Body of pancreas (tissue), 4 donors: Measurements from ENCODE around the gene C4orf36. TPM values are rescaled to one million over a fixed set of nuclear protein-coding genes. Genes with fewer than 3 reads are reported as not detected.

Experiments used
- ATAC-seq: fragments of 150-250 bp; one replicate; pipeline ENCODE4 v1.9.1; 2016
- DNase-seq, 4 donors: peaks; one replicate each; pipeline ENCODE4 v3.0.0-alpha.2; 2019
- H3K27ac ChIP-seq, 4 donors: fragments of 200-600 bp; sonication (generic); 1 replicate in 3 of 4; 2 replicates in 1 of 4; pipeline versions ENCODE4 v1.5.1 to v1.6.1; 2016 to 2019; ENCODE audit warnings: mild to moderate bottlenecking in 1 of 4, mixed read lengths in 1 of 4, moderate library complexity in 1 of 4
- H3K27me3 ChIP-seq, 2 donors: fragments of 200-600 bp; sonication (generic); one replicate each; pipeline ENCODE4 v1.6.0; 2016; ENCODE audit warnings: mild to moderate bottlenecking in 1 of 2
- H3K36me3 ChIP-seq, 2 donors: fragments of 200-600 bp; sonication (generic); replicated peaks in 1 of 2; 2 replicates each; pipeline ENCODE4 v1.5.1; 2016; ENCODE audit warnings: low read depth in 2 of 2; ENCODE audit not compliant: insufficient read depth in 1 of 2
- H3K4me1 ChIP-seq: fragments of 200-600 bp; sonication (generic); one replicate; pipeline ENCODE4 v1.6.0; 2016
- H3K4me3 ChIP-seq, 2 donors: fragments of 200-600 bp; sonication (generic); 1 replicate in 1 of 2; 2 replicates in 1 of 2; pipeline ENCODE4 v1.5.1; 2016 to 2019
- H3K9me3 ChIP-seq, 3 donors: fragments of 200-600 bp; sonication (generic); 1 replicate in 2 of 3; 2 replicates in 1 of 3; pipeline ENCODE4 v1.5.1; 2016
- POLR2A ChIP-seq, 3 donors: fragments of 450-650 bp; IDR thresholded peaks; one replicate each; pipeline ENCODE4 v1.6.1; 2016; ENCODE audit warnings: antibody characterized with exemption in 3 of 3, mild to moderate bottlenecking in 2 of 3
- WGBS, 2 donors: methylation state at CpG; one replicate each; pipeline ENCODE4 v1.1.5; 2017; 5-methylcytosine and 5-hydroxymethylcytosine counted together
- intact Hi-C: fragments of 100-400 bp; cut with DNase I; formaldehyde crosslinking; loops from one replicate; pipeline ENCODE4 v1.15.1; 2023
- total RNA-seq, 2 donors: library from RNA; depleted of rRNA; stranded (reverse); fragments of >200 nt; gene quantifications; one replicate each; pipeline ENCODE4 v1.1.0, GENCODE V29; 2016
- TF ChIP-seq, protein P1 (sequence below), 7 experiments: fragments of 450-650 bp in 4 of 7; fragments of 200-600 bp in 3 of 7; sonication (generic) in 3 of 7; IDR thresholded peaks; one replicate each; pipeline ENCODE4 v1.5.1; 2016 to 2019; ENCODE audit warnings: antibody characterized with exemption in 7 of 7

Gene C4orf36, protein sequence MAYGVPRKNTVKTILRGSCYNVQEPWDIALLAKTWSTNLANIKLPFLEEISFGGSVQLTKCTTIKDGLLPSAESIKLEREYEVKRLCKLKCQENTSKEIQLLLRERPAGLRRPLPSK
- total RNA-seq, result 1 to 10 TPM; 1.3 to 3.6 TPM

DNA sequence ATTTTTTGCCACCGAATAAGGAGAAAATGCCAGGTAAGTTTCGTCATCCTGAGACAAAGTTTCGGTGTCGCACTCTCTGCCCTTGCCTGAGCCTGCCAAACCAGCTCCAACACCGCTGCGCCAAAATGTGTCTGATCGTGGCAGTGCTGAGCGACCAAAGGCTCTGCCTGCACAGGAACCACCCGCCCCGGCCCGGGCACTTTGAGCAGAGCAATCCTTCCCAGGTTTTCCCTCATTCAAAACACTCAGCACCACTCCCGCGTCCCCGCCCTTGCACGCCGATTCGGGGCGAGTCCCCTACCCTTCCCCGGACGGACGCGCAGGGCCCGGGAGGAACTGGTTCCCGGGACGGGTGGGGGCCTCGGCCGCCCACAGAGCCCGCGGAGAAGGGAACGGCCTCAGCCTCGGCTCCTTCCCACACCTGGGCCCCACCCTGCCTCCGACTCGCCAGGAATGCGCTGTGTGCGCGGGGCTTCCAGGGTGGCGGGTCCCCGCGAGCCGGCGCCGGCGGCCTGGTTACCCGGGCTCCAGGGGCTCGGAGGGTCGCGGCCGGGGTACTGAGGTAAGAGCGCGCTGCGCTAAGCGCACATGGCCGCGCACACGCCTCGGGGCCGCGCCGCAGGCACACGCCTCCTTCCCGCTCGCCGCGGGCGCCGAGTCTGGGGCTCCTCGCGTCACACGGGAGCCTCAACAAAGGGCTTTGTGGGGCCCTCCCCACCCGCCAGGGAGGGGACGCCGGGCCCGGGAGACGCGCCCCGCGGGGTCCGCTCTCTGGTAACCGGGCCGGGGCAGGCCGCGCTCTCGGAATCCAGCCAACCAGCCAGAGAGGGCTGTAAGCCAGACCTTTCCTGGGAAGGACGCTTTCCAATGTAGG lies at the start of gene C4orf36:
TSS of gene C4orf36 (minus strand) at position 661 of the 874 bp plus-strand sequence. CDS start 902 bp downstream, outside the sequence.
- Histone ChIP-seq H3K27ac (peak within 1 kb of the TSS; percentile 81 to 93 (median 88)), H3K36me3 (no peaks in the 10 kb centered on the region), H3K27me3 (no peaks in the 10 kb centered on the region), H3K4me3 (peak within 1 kb of the TSS; percentile 47 to 60), H3K4me1 (peaks cover 13% of the 10 kb centered on the region), H3K9me3 (no peaks in the 10 kb centered on the region)
- intact Hi-C loops, result no loop called here
- DNase-seq, result peak; percentile 80 to 90 (median 87)
- peak; percentile 88 for ATAC-seq
- TF ChIP-seq POLR2A (IDR thresholded peaks at IDR 0.05), result peak; percentile 72 to 87 (median 82)
- TF ChIP-seq, protein P1, sequence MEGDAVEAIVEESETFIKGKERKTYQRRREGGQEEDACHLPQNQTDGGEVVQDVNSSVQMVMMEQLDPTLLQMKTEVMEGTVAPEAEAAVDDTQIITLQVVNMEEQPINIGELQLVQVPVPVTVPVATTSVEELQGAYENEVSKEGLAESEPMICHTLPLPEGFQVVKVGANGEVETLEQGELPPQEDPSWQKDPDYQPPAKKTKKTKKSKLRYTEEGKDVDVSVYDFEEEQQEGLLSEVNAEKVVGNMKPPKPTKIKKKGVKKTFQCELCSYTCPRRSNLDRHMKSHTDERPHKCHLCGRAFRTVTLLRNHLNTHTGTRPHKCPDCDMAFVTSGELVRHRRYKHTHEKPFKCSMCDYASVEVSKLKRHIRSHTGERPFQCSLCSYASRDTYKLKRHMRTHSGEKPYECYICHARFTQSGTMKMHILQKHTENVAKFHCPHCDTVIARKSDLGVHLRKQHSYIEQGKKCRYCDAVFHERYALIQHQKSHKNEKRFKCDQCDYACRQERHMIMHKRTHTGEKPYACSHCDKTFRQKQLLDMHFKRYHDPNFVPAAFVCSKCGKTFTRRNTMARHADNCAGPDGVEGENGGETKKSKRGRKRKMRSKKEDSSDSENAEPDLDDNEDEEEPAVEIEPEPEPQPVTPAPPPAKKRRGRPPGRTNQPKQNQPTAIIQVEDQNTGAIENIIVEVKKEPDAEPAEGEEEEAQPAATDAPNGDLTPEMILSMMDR (IDR thresholded peaks at IDR 0.05), result no peak
- 0% methylated on average over 20 to 68 of the region's 84 CpGs for WGBS, 2 donors

DNA sequence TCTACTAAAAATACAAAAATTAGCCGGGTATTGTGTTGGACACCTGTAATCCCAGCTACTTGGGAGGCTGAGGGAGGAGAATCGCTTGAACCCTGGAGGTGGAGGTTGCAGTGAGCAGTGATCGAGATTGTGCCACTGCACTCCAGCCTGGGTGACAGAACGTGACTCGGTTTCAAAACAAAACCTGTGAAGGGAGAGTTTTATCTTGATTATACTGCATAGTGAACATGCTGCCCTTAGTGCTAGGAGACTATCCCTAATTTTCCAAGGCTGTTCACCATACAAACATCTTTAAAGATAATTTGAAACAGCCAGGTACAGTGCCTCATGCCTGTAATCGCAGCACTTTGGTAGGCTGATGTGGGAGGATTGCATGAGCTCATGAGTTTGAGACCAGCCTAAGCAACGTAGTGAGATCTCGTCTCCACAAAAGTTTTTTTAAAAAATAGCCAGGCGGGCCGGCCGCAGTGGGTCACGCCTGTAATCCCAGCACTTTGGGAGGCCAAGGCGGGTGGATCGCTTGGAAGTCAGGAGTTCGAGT lies 48.8 kb upstream of the C4orf36 start:
- Histone ChIP-seq H3K27ac (peak overlapping the region; percentile 26 to 99 (median 74)), H3K4me3 (no peak overlapping the region), H3K4me1 (peaks cover 88% of the 10 kb centered on the region), H3K9me3 (no peaks in the 10 kb centered on the region), H3K27me3 (no peaks in the 10 kb centered on the region), H3K36me3 (no peaks in the 10 kb centered on the region)
- TF ChIP-seq, protein P1 (IDR thresholded peaks at IDR 0.05), result no peak
- TF ChIP-seq POLR2A (IDR thresholded peaks at IDR 0.05), result no peak
- 73 to 77% methylated on average over 15 of the region's 15 CpGs for WGBS, 2 donors
- no peak for DNase-seq
- intact Hi-C loops, result loop anchor here (10.0 kb wide), 1 partner anchor 54 kb away; no protein-coding TSS in a partner anchor
- no peak for ATAC-seq

DNA sequence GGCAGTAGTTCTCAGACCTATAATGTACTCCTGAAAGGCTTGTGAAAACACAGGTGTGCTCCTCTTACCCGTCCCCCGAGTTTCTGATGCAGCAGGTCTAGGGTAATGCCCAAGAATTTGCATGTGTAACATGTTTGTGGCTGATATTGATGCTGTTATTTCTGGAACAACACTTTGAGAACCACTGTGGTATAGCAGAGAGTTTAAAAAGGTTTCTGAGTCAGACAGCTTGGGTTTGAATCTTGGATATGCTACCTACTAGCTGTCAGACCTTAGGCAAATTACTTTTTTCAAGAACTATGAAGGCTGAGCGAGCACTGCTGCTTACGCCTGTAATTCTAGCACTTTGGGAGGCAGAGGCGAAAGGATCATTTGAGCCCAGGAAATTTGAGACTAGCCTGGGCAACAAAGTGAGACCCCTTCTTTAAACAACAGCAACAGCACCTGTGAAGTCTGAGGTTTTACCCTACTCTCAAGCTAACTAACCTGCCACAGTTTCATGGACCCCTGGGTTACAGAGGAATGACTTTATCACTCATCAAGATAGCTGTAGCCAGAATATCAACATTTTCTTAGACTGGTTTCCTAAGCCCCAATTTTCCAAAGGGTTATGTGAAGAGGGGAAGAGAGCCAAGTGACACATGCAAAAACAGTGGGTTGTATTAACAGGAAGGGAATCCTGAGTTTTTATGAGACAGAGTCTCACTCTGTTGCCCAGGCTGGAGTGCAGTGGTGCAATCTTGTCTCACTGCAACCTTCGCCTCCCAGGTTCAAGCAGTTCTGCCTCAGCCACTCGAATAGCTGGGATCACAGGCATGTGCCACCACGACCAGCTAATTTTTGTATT lies 47.7 kb upstream of the C4orf36 start:
- no peak for TF ChIP-seq POLR2A (IDR thresholded peaks at IDR 0.05)
- TF ChIP-seq, protein P1 (IDR thresholded peaks at IDR 0.05), result no peak
- no peak for ATAC-seq
- intact Hi-C loops, result loop anchor here (10.0 kb wide), 1 partner anchor 55 kb away; no protein-coding TSS in a partner anchor
- WGBS, 2 donors, result 32 to 51% methylated on average over 8 of the region's 8 CpGs
- DNase-seq, result peak in 1 of 4 donors; percentile 12
- H3K4me1 ChIP-seq, result peaks cover 82% of the 10 kb centered on the region
- no peak overlapping the region for H3K4me3 ChIP-seq
- H3K9me3 ChIP-seq, result no peaks in the 10 kb centered on the region
- no peaks in the 10 kb centered on the region for H3K36me3 ChIP-seq
- peak overlapping the region; percentile 53 to 99 (median 74) for H3K27ac ChIP-seq
- H3K27me3 ChIP-seq, result no peaks in the 10 kb centered on the region

DNA sequence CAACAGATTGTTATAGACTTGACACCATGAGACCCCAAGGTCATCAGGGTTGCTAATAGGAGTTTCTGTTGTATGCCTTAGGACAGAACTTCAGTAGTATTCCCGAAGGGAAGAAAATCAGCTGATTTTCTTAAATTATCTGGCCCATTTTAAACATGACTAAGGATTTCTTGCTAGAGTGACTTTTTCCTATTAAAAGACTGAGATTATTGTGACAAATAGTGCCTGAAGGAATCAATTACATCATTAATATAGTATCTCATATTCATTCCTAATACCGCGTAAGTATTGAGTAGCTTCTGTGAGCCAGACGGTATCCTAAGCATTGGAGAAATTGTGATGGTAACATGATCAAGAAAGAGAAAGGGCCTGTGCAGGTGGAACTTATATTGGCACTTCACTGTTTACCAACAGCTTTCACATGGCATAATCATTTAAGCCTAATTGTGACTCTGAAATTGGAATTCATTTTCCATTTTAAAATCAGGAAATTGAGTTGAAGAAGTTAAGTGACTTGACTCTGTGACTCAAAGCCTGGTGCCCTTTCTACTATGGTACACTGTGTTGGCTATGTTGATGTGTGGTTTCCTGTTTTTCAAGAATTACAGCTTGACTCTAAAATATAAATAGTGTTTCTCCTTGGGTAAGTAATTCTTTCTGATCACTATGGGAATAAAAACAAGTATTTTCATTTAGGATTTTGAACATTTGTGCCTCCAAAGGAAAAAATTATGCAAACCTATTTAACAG lies 46.7 kb upstream of the C4orf36 start:
- DNase-seq, result peak in 1 of 4 donors; percentile 15
- intact Hi-C loops, result no loop called here
- 32% methylated on average over 4 of the region's 4 CpGs for WGBS, 2 donors

More for the DNA sequence above, 46.7 kb upstream of the C4orf36 start:
- TF ChIP-seq, protein P1 (IDR thresholded peaks at IDR 0.05), result no peak
- TF ChIP-seq POLR2A (IDR thresholded peaks at IDR 0.05), result no peak
- no peaks in the 10 kb centered on the region for H3K27me3 ChIP-seq
- H3K4me3 ChIP-seq, result no peak overlapping the region
- peaks cover 81% of the 10 kb centered on the region for H3K4me1 ChIP-seq
- no peaks in the 10 kb centered on the region for H3K9me3 ChIP-seq
- no peak for ATAC-seq
- H3K36me3 ChIP-seq, result no peaks in the 10 kb centered on the region
- H3K27ac ChIP-seq, result peak overlapping the region; percentile 59 to 99 (median 74)
